A549 (cell line): ENCODE measurements around the gene JAKMIP1. TPM values are rescaled to one million over a fixed set of nuclear protein-coding genes. Genes with fewer than 3 reads are reported as not detected.

Experiments
- ATAC-seq, 2 experiments: fragments of 200-7000 bp in 1 of 2; fragments of >200 bp in 1 of 2; cut with Nextera tagmentation in 1 of 2; cut with Tn5 transposase in 1 of 2; 3 replicates each; pipeline versions ENCODE4 v1.8.0 to v1.9.1; 2018 to 2020; ENCODE audit warnings: mild to moderate bottlenecking in 1 of 2, moderate library complexity in 1 of 2
- CTCF ChIA-PET: fragments of 300-600 bp; sonication (Branson Sonifier 250); formaldehyde crosslinking; extraction: SDS; loops from one replicate; lab custom pipeline; 2021; ENCODE audit warnings: antibody characterized with exemption, inconsistent platforms; lab: Yijun Ruan, JAX
- POLR2A ChIA-PET: fragments of 350-600 bp; formaldehyde crosslinking; extraction: SDS; loops from one replicate; lab custom pipeline; 2021; ENCODE audit warnings: antibody characterized with exemption, inconsistent platforms; lab: Yijun Ruan, JAX
- DNase-seq, 2 experiments: peaks; one replicate each; pipeline versions ENCODE4 v3.0.0 to v3.0.0-alpha.2; 2011 to 2016; ENCODE audit warnings: low read depth in 1 of 2, low spot score in 1 of 2
- FAIRE-seq: peaks from 2 replicates; lab custom pipeline; 2011; peaks lifted over from hg19 to GRCh38; lab: Jason Lieb, UNC
- H3K27ac ChIP-seq, 2 experiments: fragments of >200 bp; sonication (Bioruptor Twin); formaldehyde crosslinking; 3 replicates each; pipeline ENCODE4 v1.5.1; 2016 to 2017
- H3K4me1 ChIP-seq: fragments of >200 bp; sonication (Bioruptor Twin); formaldehyde crosslinking; 3 replicates; pipeline ENCODE4 v1.6.1; 2016
- H3K4me2 ChIP-seq: fragments of >200 bp; sonication (Bioruptor Twin); formaldehyde crosslinking; 3 replicates; pipeline ENCODE4 v1.6.1; 2016
- H3K4me3 ChIP-seq: fragments of >200 bp; sonication (Bioruptor Twin); formaldehyde crosslinking; 3 replicates; pipeline ENCODE4 v1.5.1; 2016
- H3K9me3 ChIP-seq: fragments of >200 bp; sonication (Bioruptor Twin); formaldehyde crosslinking; 3 replicates; pipeline ENCODE4 v1.6.1; 2016
- ATOH8 ChIP-seq: fragments of 250-450 bp; sonication (Bioruptor Pico); IDR thresholded peaks from 2 replicates; pipeline ENCODE4 v1.5.0; 2020; ENCODE audit warnings: low read depth, mild to moderate bottlenecking, moderate library complexity
- CHD4 ChIP-seq: fragments of 200-600 bp; sonication (generic); IDR thresholded peaks from 2 replicates; pipeline ENCODE4 v1.6.1; 2016; ENCODE audit warnings: antibody characterized with exemption, mild to moderate bottlenecking, borderline replicate concordance
- EP300 ChIP-seq, 2 experiments: fragments of >200 bp; sonication (Bioruptor Twin); formaldehyde crosslinking; IDR thresholded peaks; 2 replicates in 1 of 2; 3 replicates in 1 of 2; pipeline ENCODE4 v1.6.1; 2016 to 2017
- ESRRA ChIP-seq: fragments of 150-350 bp; IDR thresholded peaks from 2 replicates; pipeline ENCODE4 v1.6.1; 2014; ENCODE audit warnings: mild to moderate bottlenecking, low read length, borderline replicate concordance
- FOSB ChIP-seq: fragments of 250-450 bp; sonication (Bioruptor Pico); IDR thresholded peaks from 2 replicates; pipeline ENCODE4 v1.5.0; 2020; ENCODE audit warnings: mild to moderate bottlenecking, moderate library complexity
- GATA3 ChIP-seq: IDR thresholded peaks from 2 replicates; pipeline ENCODE4 v1.6.1; 2012; ENCODE audit warnings: borderline replicate concordance
- HOXB13 ChIP-seq: fragments of 250-450 bp; sonication (Bioruptor Pico); IDR thresholded peaks from 2 replicates; pipeline ENCODE4 v1.5.0; 2020; ENCODE audit warnings: low read depth, mild to moderate bottlenecking, moderate library complexity
- JUN ChIP-seq, 2 experiments: fragments of >200 bp; sonication (Bioruptor Twin); formaldehyde crosslinking; IDR thresholded peaks; 2 replicates in 1 of 2; 3 replicates in 1 of 2; pipeline ENCODE4 v1.6.1; 2016 to 2017
- MAX ChIP-seq: IDR thresholded peaks from 2 replicates; pipeline ENCODE4 v1.6.1; 2012
- RAD21 ChIP-seq, 2 experiments: fragments of >200 bp in 1 of 2; sonication (Bioruptor Twin) in 1 of 2; formaldehyde crosslinking in 1 of 2; IDR thresholded peaks in 1 of 2; conservative IDR thresholded peaks in 1 of 2; 2 replicates in 1 of 2; 3 replicates in 1 of 2; pipeline ENCODE4 v1.6.1; 2012 to 2018; ENCODE audit warnings: inconsistent platforms in 1 of 2
- RFX5 ChIP-seq: fragments of 450-650 bp; IDR thresholded peaks from 2 replicates; pipeline ENCODE4 v1.7.1; 2014; ENCODE audit warnings: antibody characterized with exemption, mild to moderate bottlenecking, moderate library complexity
- SMC3 ChIP-seq: fragments of >200 bp; sonication (Bioruptor Twin); formaldehyde crosslinking; IDR thresholded peaks from 3 replicates; pipeline ENCODE4 v1.6.1; 2018; ENCODE audit warnings: inconsistent platforms
- SREBF2 ChIP-seq: fragments of 450-650 bp; IDR thresholded peaks from 2 replicates; pipeline ENCODE4 v1.6.1; 2014; ENCODE audit warnings: mild to moderate bottlenecking, moderate library complexity
- ZC3H11A ChIP-seq: fragments of 450-650 bp; IDR thresholded peaks from 2 replicates; pipeline ENCODE4 v1.6.1; 2014; ENCODE audit warnings: antibody characterized with exemption, mild to moderate bottlenecking
- WGBS: methylation state at CpG from one replicate; pipeline ENCODE4 v1.1.6; 2017; ENCODE audit errors: missing lambda C conversion rate; 5-methylcytosine and 5-hydroxymethylcytosine counted together
- polyA plus RNA-seq, 4 experiments: library from polyadenylated mRNA; depleted of rRNA in 3 of 4; stranded (reverse); fragments of >200 nt; fragmentation: RNase III in 1 of 4; extraction: RNeasy Plus Mini Kit Qiagen cat#74134 plus additional on column Dnase treatment in 1 of 4; gene quantifications; 2 replicates in 3 of 4; 3 replicates in 1 of 4; pipeline ENCODE4 v1.2.3, GENCODE V29; 2011 to 2017

The JAKMIP1 gene
- polyA plus RNA-seq, 2 of the 4 experiments (the other 2 are of a cell fraction): not detected

GRCh38 chr4:6071191-6071958 is 129.0 kb downstream of the JAKMIP1 start (continued):
- TF ChIP-seq RFX5 (no peak), MAX (no peak), CHD4 (no peak), SMC3 (no peak), SREBF2 (no peak)

GRCh38 chr4:6069845-6070709 is 130.3 kb downstream of the JAKMIP1 start:
- CTCF ChIA-PET: no interaction called here
- DNase-seq: no peak
- POLR2A ChIA-PET: no interaction called here
- H3K9me3 ChIP-seq: no peaks in the 10 kb centered on the region
- FAIRE-seq: no peak
- TF ChIP-seq JUN (IDR thresholded peaks at IDR 0.05): no peak
- no peak for TF ChIP-seq EP300 (IDR thresholded peaks at IDR 0.05)
- H3K27ac ChIP-seq: no peak overlapping the region
- ATAC-seq: no peak
- H3K4me1 ChIP-seq: no peaks in the 10 kb centered on the region
- H3K4me2 ChIP-seq: no peak overlapping the region
- H3K4me3 ChIP-seq: no peak overlapping the region
- WGBS: 52% methylated on average over 28 of the region's 29 CpGs

GRCh38 chr4:6068986-6069385 is 131.4 kb downstream of the JAKMIP1 start:
- 33% methylated on average over 2 of the region's 2 CpGs for WGBS
- CTCF ChIA-PET: no interaction called here

GRCh38 chr4:6065934-6066590 is 134.3 kb downstream of the JAKMIP1 start:
- 53% methylated on average over 10 of the region's 10 CpGs for WGBS
- H3K4me2 ChIP-seq: no peak overlapping the region
- ChIA-PET POLR2A (no interaction called here), CTCF (interaction anchor here (1.1 kb wide), 1 partner anchor 67 kb away, joined by 3 read pairs; no protein-coding TSS in a partner anchor)
- DNase-seq (no peak), ATAC-seq (no peak), FAIRE-seq (no peak)
- no peak overlapping the region for H3K4me3 ChIP-seq
- H3K9me3 ChIP-seq: no peaks in the 10 kb centered on the region
- no peaks in the 10 kb centered on the region for H3K4me1 ChIP-seq
- H3K27ac ChIP-seq: no peak overlapping the region
- no peak for TF ChIP-seq GATA3

More at GRCh38 chr4:6068986-6069385, 131.4 kb downstream of the JAKMIP1 start:
- ATAC-seq: no peak
- POLR2A ChIA-PET: no interaction called here
- no peaks in the 10 kb centered on the region for H3K9me3 ChIP-seq
- H3K4me1 ChIP-seq: no peaks in the 10 kb centered on the region
- FAIRE-seq: no peak
- no peak overlapping the region for H3K4me2 ChIP-seq
- H3K4me3 ChIP-seq: no peak overlapping the region
- TF ChIP-seq ESRRA (no peak), HOXB13 (CRISPR knock-in tag) (no peak), RFX5 (no peak), RAD21 (conservative IDR thresholded peaks at IDR 0.05 in 1 of 2, IDR thresholded peaks at IDR 0.05 in 1 of 2) (no peak), FOSB (CRISPR knock-in tag) (no peak), ZC3H11A (no peak), ATOH8 (CRISPR knock-in tag) (no peak), SREBF2 (no peak)
- DNase-seq: no peak
- no peak overlapping the region for H3K27ac ChIP-seq
